AG04449 (cell line): ENCODE results near the gene ABCB1.
A peak's percentile ranks its signal among the peaks of the same experiment; 100 is the strongest.
"Not testable (repeated sequence)": the region's sequence is repeated elsewhere in the genome, so short reads cannot be mapped to it uniquely, and the experiment has no call there.

Experiments used
- CTCF ChIA-PET: fragments of 350-600 bp; formaldehyde crosslinking; extraction: SDS; loops from one replicate; lab custom pipeline; 2021; ENCODE audit warnings: antibody characterized with exemption; lab: Yijun Ruan, JAX
- POLR2A ChIA-PET: fragments of 400-600, 350-600 bp; formaldehyde crosslinking; extraction: SDS; loops from one replicate; lab custom pipeline; 2020; ENCODE audit warnings: antibody characterized with exemption, inconsistent platforms; lab: Yijun Ruan, JAX
- DNase-seq: peaks from one replicate; pipeline ENCODE4 v3.0.0-alpha.2; 2010; ENCODE audit warnings: low read depth, low spot score
- H3K4me3 ChIP-seq: 2 replicates; pipeline ENCODE4 v1.5.1; 2011; ENCODE audit warnings: low read depth, mild to moderate bottlenecking, control low read depth, low read length
- CTCF ChIP-seq: IDR thresholded peaks from one replicate; pipeline ENCODE4 v1.5.1; 2011; ENCODE audit warnings: mild to moderate bottlenecking, moderate library complexity, low read length, control low read depth, inconsistent platforms; ENCODE audit not compliant: insufficient read depth; ENCODE audit errors: missing control alignments

The ABCB1 gene

GRCh38 chr7:87476179-87476557, 124.5 kb downstream of the ABCB1 start:
- no peak for TF ChIP-seq CTCF
- CTCF ChIA-PET: no interaction called here
- POLR2A ChIA-PET: no interaction called here
- H3K4me3 ChIP-seq: no peak overlapping the region; the same call in 1 of the 2 replicates
- DNase-seq: no peak

DNA sequence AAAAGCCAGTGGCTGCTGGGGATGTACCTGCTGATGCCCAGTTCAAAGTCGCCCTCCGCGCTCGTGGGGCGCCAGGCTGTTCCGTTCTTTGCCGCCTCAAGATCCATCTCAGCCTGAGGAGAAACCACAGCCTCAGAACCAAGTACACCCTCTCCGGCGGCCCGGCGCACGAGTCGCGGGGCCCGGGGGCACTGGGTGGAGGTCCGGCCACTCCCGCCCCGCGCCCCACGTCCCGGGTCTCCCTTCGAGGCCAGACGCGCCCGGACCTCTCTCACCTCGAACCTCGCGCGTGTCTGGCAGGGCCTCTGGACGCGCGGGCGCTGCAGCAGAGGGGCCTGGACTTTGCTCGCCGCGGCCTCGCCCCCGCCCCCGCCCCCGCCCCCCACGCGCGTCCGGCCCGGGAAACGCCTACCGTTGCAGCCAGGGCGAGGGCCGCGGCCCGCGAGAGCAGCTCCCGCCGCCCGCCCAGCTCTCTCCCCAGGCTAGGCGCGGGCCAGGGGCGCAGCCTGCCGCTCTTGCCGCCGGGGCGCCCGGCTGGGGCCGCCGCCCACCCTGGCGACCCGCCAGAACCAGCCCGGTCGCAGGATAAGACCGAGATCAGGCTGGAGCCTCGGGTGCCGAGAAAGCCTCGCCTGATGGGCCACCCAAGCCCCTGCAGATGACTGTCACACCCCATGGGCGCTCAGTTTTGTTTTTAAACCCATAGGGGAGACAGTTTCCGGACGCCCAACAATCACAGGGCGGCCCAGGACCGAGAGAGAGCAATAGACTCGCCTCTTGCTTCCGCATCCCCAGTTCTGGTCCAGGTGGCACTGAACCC, 125.1 kb downstream of the ABCB1 start, which contains the start of gene ABCB4:
Gene ABCB4 (minus strand): TSS at position 322 of the 820 bp plus-strand sequence. CDS start 215 bp downstream, at position 107.
- no peak for DNase-seq
- ChIA-PET POLR2A (no interaction called here), CTCF (no interaction called here)
- no peak for TF ChIP-seq CTCF
- H3K4me3 ChIP-seq: peak within 1 kb of the TSS; percentile 57

- TF ChIP-seq CTCF: no peak
- POLR2A ChIA-PET: no interaction called here
- CTCF ChIA-PET: no interaction called here
- H3K4me3 ChIP-seq: peak overlapping the region; percentile 57
- DNase-seq: no peak
Observed at GRCh38 chr7:87474533-87475358, 125.9 kb downstream of the ABCB1 start.

- no peak overlapping the region for H3K4me3 ChIP-seq
- ChIA-PET POLR2A (no interaction called here), CTCF (no interaction called here)
- no peak for DNase-seq
- no peak for TF ChIP-seq CTCF
Observed at GRCh38 chr7:87473986-87474385, 126.7 kb downstream of the ABCB1 start.

GRCh38 chr7:87473192-87473591, 127.5 kb downstream of the ABCB1 start:
- ChIA-PET POLR2A (no interaction called here), CTCF (no interaction called here)
- no peak for TF ChIP-seq CTCF
- DNase-seq: no peak
- H3K4me3 ChIP-seq: no peak overlapping the region

DNA sequence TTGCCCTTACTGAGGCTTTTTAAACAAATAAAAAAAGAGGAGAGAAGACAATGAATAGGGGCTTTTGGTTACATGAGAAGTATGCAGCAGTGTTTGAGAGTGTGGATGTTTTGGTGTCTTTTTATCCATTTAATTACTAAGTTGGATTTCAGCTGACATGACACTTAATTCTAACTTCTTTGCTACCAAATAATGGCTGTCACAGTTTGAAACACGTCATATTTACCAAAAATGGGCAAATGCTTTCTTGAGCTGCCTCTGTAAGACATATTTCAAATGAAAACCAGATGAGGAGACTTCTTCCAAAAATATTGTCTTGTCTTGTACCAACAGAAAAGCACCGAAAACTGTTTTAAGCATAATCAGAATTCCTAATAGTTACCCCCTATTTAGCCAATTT, 129.2 kb downstream of the ABCB1 start:
- POLR2A ChIA-PET: no interaction called here
- no peak overlapping the region for H3K4me3 ChIP-seq
- TF ChIP-seq CTCF: no peak
- DNase-seq: no peak
- CTCF ChIA-PET: no interaction called here

DNA sequence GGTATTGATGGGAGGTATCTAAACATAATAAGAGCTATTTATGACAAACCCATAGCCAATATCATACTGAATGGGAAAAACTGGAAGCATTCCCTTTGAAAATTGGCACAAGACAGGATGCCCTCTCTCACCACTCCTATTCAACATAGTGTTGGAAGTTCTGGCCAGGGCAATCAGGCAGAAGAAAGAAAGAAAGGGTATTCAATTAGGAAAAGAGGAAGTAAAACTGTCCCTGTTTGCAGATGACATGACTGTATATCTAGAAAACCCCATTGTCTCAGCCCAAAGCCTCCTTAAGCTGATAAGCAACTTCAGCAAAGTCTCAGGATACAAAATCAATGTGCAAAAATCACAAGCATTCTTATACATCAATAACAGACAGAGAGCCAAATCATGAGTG, 131.5 kb downstream of the ABCB1 start:
- H3K4me3 ChIP-seq, POLR2A ChIA-PET, CTCF ChIA-PET, DNase-seq: not testable (repeated sequence)

DNA sequence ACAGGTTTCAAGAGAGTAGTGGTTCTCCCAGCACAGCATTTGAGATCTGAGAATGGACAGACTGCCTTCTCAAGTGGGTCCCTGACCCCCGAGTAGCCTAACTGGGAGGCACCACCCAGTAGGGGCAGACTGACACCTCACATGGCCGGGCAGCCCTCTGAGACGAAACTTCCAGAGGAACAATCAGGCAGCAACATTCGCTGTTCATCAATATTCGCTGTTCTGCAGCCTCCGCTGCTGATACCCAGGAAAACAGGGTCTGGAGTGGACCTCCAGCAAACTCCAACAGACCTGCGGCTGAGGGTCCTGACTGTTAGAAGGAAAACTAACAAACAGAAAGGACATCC, 135.2 kb downstream of the ABCB1 start:
- DNase-seq, POLR2A ChIA-PET, H3K4me3 ChIP-seq, CTCF ChIA-PET: not testable (repeated sequence)
